Tibial artery (tissue), 4 donors: ENCODE measurements around the gene PCSK9.
A peak's percentile ranks its signal among the peaks of the same experiment; 100 is the strongest.
"Not testable (repeated sequence)": the region's sequence is repeated elsewhere in the genome, so short reads cannot be mapped to it uniquely, and the experiment has no call there.

Source experiments
- DNase-seq, 2 donors: peaks; one replicate each; pipeline ENCODE4 v3.0.0-alpha.2; 2019
- H3K27ac ChIP-seq, 2 donors: fragments of 200-600 bp; sonication (generic) in 1 of 2; 1 replicate in 1 of 2; 2 replicates in 1 of 2; pipeline ENCODE4 v1.5.1; 2018 to 2019; ENCODE audit warnings: mild to moderate bottlenecking in 1 of 2
- H3K27me3 ChIP-seq, 2 donors: fragments of 200-600 bp; sonication (generic) in 1 of 2; one replicate each; pipeline versions ENCODE4 v1.5.1 to v1.6.0; 2016 to 2019
- H3K36me3 ChIP-seq, 3 donors: fragments of 200-600 bp; sonication (generic) in 2 of 3; one replicate each; pipeline ENCODE4 v1.5.1; 2016 to 2019; ENCODE audit warnings: mild to moderate bottlenecking in 2 of 3
- H3K4me1 ChIP-seq, 4 donors: fragments of 200-600 bp; sonication (generic) in 2 of 4; 1 replicate in 3 of 4; 2 replicates in 1 of 4; pipeline ENCODE4 v1.5.1; 2016 to 2019
- H3K4me3 ChIP-seq, 2 donors: fragments of 200-600 bp; sonication (generic) in 1 of 2; 1 replicate in 1 of 2; 2 replicates in 1 of 2; pipeline ENCODE4 v1.5.1; 2018 to 2019; ENCODE audit warnings: mild to moderate bottlenecking in 2 of 2
- H3K9me3 ChIP-seq, 3 donors: fragments of 200-600 bp; sonication (generic) in 1 of 3; one replicate each; pipeline ENCODE4 v1.5.1; 2016 to 2019
- CTCF ChIP-seq, 2 experiments: fragments of 200-600 bp in 1 of 2; fragments of 450-650 bp in 1 of 2; IDR thresholded peaks; one replicate each; pipeline ENCODE4 v1.5.1; 2017 to 2019; ENCODE audit warnings: antibody characterized with exemption in 2 of 2, mild to moderate bottlenecking in 1 of 2, moderate library complexity in 1 of 2
- intact Hi-C: fragments of 100-400 bp; cut with DNase I; formaldehyde crosslinking; loops from one replicate; pipeline ENCODE4 v1.15.0; 2023; ENCODE audit warnings: low total_unique reads

The PCSK9 gene

GRCh38 chr1:55021942-55022546 is 17.3 kb upstream of the PCSK9 start:
- no peaks in the 10 kb centered on the region for H3K9me3 ChIP-seq

GRCh38 chr1:55024163-55024562 is 15.2 kb upstream of the PCSK9 start:
- H3K4me1 ChIP-seq, DNase-seq, H3K36me3 ChIP-seq, H3K4me3 ChIP-seq, intact Hi-C loops, H3K27ac ChIP-seq, H3K9me3 ChIP-seq: not testable (repeated sequence)
- peaks cover 0 to 13% of the 10 kb centered on the region in 2 donors for H3K27me3 ChIP-seq

More at GRCh38 chr1:55021942-55022546, 17.3 kb upstream of the PCSK9 start:
- no peak overlapping the region for H3K27ac ChIP-seq
- H3K4me3 ChIP-seq: no peak overlapping the region
- no peaks in the 10 kb centered on the region for H3K36me3 ChIP-seq
- intact Hi-C loops: no loop called here
- H3K27me3 ChIP-seq: peaks cover 0 to 16% of the 10 kb centered on the region in 2 donors
- H3K4me1 ChIP-seq: peaks cover 0 to 5% (median 0%) of the 10 kb centered on the region in 4 donors
- peak; percentile 72 for TF ChIP-seq CTCF (IDR thresholded peaks at IDR 0.05)
- peak; percentile 55 to 80 for DNase-seq

GRCh38 chr1:55026682-55027081 is 12.7 kb upstream of the PCSK9 start:
- not testable (repeated sequence) for H3K27me3 ChIP-seq, DNase-seq, H3K36me3 ChIP-seq

GRCh38 chr1:55031098-55031497 is 8.2 kb upstream of the PCSK9 start:
- H3K9me3 ChIP-seq, H3K27ac ChIP-seq, intact Hi-C loops, H3K4me3 ChIP-seq, H3K4me1 ChIP-seq, H3K36me3 ChIP-seq, DNase-seq: not testable (repeated sequence)
- peaks cover 0 to 38% of the 10 kb centered on the region in 2 donors for H3K27me3 ChIP-seq

More at GRCh38 chr1:55026682-55027081, 12.7 kb upstream of the PCSK9 start:
- H3K9me3 ChIP-seq, intact Hi-C loops, H3K4me1 ChIP-seq, H3K27ac ChIP-seq, H3K4me3 ChIP-seq: not testable (repeated sequence)

GRCh38 chr1:55033265-55033614 is 6.1 kb upstream of the PCSK9 start:
- Histone ChIP-seq H3K27ac (no peak overlapping the region), H3K27me3 (peaks cover 0 to 59% of the 10 kb centered on the region in 2 donors), H3K36me3 (no peaks in the 10 kb centered on the region), H3K4me1 (no peaks in the 10 kb centered on the region), H3K4me3 (no peak overlapping the region), H3K9me3 (no peaks in the 10 kb centered on the region)
- peak in 1 of 2 donors; percentile 28 for DNase-seq
- intact Hi-C loops: no loop called here
- TF ChIP-seq CTCF (IDR thresholded peaks at IDR 0.05): no peak

- Histone ChIP-seq H3K27me3 (peaks cover 0 to 73% of the 10 kb centered on the region in 2 donors), H3K36me3 (no peaks in the 10 kb centered on the region), H3K9me3 (no peaks in the 10 kb centered on the region), H3K4me3 (no peak overlapping the region), H3K4me1 (peaks cover 0 to 9% (median 4%) of the 10 kb centered on the region in 4 donors), H3K27ac (no peak overlapping the region)
- TF ChIP-seq CTCF (IDR thresholded peaks at IDR 0.05): no peak
- peak in 1 of 2 donors; percentile 7 for DNase-seq
- intact Hi-C loops: no loop called here
These were observed 4.7 kb upstream of the PCSK9 start for GRCh38 chr1:55034476-55035133.

- intact Hi-C loops: no loop called here
- DNase-seq: no peak
- peaks cover 0 to 81% of the 10 kb centered on the region in 2 donors for H3K27me3 ChIP-seq
- H3K36me3 ChIP-seq: no peaks in the 10 kb centered on the region
- H3K9me3 ChIP-seq: no peaks in the 10 kb centered on the region
- peaks cover 0 to 22% (median 11%) of the 10 kb centered on the region in 4 donors for H3K4me1 ChIP-seq
- H3K4me3 ChIP-seq: no peak overlapping the region
- H3K27ac ChIP-seq: no peak overlapping the region
- TF ChIP-seq CTCF (IDR thresholded peaks at IDR 0.05): no peak
These were observed 3.4 kb upstream of the PCSK9 start for GRCh38 chr1:55035904-55036303.
